AG04449 (cell line): ENCODE data around the gene IL12A.

Experiments used
- CTCF ChIA-PET: fragments of 350-600 bp; formaldehyde crosslinking; extraction: SDS; loops from one replicate; lab custom pipeline; 2021; ENCODE audit warnings: antibody characterized with exemption; lab: Yijun Ruan, JAX
- POLR2A ChIA-PET: fragments of 400-600, 350-600 bp; formaldehyde crosslinking; extraction: SDS; loops from one replicate; lab custom pipeline; 2020; ENCODE audit warnings: antibody characterized with exemption, inconsistent platforms; lab: Yijun Ruan, JAX
- DNase-seq: peaks from one replicate; pipeline ENCODE4 v3.0.0-alpha.2; 2010; ENCODE audit warnings: low read depth, low spot score
- H3K4me3 ChIP-seq: 2 replicates; pipeline ENCODE4 v1.5.1; 2011; ENCODE audit warnings: low read depth, mild to moderate bottlenecking, control low read depth, low read length
- TF ChIP-seq, protein P1 (sequence below): IDR thresholded peaks from one replicate; pipeline ENCODE4 v1.5.1; 2011; ENCODE audit warnings: mild to moderate bottlenecking, moderate library complexity, low read length, control low read depth, inconsistent platforms; ENCODE audit not compliant: insufficient read depth; ENCODE audit errors: missing control alignments

IL12A gene

DNA sequence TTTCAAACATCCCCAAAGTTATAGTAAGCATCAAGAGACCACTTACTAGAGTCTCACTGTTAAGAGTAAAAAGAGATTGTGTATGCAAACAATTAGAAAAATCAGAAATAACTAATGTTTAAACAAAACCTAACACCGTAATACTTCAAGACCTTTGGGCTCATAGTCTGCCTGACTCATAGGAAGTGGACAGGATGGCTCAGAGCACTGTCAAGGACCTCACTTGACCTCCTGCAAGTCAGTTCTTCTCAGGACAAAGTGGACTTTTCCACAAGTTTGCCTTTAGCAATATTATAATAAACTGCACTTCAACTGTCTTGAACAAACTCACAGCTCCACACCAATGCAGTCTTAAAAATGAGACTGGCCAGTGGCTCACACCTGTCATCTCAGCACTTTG, 34.8 kb downstream of the IL12A start:
- no peak for DNase-seq
- TF ChIP-seq, protein P1, sequence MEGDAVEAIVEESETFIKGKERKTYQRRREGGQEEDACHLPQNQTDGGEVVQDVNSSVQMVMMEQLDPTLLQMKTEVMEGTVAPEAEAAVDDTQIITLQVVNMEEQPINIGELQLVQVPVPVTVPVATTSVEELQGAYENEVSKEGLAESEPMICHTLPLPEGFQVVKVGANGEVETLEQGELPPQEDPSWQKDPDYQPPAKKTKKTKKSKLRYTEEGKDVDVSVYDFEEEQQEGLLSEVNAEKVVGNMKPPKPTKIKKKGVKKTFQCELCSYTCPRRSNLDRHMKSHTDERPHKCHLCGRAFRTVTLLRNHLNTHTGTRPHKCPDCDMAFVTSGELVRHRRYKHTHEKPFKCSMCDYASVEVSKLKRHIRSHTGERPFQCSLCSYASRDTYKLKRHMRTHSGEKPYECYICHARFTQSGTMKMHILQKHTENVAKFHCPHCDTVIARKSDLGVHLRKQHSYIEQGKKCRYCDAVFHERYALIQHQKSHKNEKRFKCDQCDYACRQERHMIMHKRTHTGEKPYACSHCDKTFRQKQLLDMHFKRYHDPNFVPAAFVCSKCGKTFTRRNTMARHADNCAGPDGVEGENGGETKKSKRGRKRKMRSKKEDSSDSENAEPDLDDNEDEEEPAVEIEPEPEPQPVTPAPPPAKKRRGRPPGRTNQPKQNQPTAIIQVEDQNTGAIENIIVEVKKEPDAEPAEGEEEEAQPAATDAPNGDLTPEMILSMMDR, result no peak
- CTCF ChIA-PET, result interaction anchor here (1.5 to 6.0 kb wide), 2 partner anchors 9 to 17 kb away, joined by 6 to 26 read pairs; no protein-coding TSS in a partner anchor
- POLR2A ChIA-PET, result no interaction called here
- no peak overlapping the region for H3K4me3 ChIP-seq

DNA sequence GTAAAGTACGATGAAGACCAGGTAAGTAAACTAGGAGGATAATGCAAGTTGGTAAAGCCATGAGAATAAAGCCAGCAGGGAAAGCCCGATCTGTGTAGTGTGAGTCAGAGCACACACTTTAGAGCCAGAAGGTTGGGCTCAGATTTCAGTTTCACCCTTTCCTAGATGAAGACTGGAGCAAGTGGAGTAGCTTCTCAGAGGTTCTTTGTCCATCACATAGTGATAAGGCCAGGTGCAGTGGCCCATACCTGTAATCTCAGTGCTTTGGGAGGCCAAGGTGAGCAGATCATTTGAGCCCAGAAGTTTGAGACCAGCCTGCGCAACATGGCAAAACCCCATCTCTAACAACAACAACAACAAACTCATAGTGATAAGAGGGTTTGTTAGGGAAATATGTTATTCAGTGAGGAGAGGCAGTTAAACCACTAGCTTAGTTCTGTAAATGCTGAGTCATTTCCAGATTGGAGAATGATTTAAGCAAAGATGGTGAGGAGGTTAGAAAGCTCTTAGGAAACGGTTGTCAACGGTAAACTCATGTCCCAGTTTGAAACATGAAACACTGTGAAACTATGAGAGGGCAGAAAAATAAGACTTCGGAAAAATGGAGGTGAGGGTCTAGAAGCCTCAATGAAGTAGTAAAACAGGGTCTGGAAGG, 39.0 kb downstream of the IL12A start:
- CTCF ChIA-PET, result interaction anchor here (0.8 to 3.8 kb wide), 6 partner anchors 9 to 320 kb away, joined by 3 to 22 read pairs (median 4); no protein-coding TSS in a partner anchor
- DNase-seq, result peak; percentile 26
- TF ChIP-seq, protein P1, result no peak
- POLR2A ChIA-PET, result no interaction called here
- no peak overlapping the region for H3K4me3 ChIP-seq

DNA sequence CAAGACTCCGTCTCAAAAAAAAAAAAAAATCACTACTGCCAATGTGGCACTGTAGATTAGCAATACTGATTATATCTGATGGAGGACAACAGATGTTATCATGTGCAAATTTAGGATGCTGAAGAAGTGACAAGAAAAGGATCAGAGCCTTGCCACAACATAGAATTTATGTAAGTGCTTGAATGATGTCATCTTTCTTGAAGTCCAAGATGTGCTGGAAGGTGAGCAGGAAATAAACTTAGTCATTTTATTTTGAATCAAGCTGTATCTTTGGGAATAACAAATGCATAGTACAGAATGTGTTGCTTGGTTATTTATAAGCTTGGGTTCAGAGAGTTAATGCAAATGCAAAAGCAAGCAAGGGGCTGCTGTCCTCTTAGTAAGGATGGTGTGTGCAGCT, 47.1 kb downstream of the IL12A start:
- TF ChIP-seq, protein P1, result no peak
- CTCF ChIA-PET, result interaction anchor here (0.8 to 6.3 kb wide), 5 partner anchors 8 to 378 kb away, joined by 3 to 62 read pairs (median 4); no protein-coding TSS in a partner anchor
- POLR2A ChIA-PET, result no interaction called here
- DNase-seq, result no peak
- H3K4me3 ChIP-seq, result no peak overlapping the region

DNA sequence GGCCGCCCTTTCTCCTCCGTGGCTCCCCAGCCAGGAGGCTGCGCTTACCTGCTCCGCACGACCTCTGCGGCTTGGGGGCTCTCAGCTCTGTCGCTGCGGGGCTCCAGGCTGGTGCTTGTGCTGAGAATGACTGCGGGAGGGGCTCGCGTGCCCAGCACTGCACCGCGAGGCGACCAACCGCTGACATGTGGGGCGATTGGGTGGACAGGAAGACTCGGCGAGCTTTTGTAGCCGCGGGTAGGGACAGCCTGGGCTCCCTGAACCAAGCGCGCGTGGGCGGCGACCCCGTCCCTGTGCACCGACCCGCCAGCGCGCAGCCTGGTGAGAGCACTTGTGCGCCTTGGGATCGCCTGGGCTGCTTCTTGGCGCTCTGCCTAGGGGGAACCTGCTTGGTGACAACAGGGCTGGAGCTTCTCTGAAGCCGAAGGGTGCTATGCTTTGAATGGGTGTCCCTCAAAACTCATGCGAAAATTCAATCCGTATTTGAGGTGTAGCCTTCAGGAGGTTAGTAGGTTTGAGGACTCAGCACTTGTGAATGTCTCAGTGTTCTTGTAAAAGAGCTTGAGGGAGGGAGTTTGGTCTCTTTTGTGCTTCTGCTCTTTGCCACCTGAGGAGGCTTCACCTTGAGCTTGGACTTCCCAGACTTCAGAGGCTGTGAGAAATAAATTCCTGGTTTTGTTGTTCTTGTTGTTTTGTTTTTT, 50.4 kb downstream of the IL12A start:
- TF ChIP-seq, protein P1, result no peak
- peak overlapping the region; percentile 37 for H3K4me3 ChIP-seq
- POLR2A ChIA-PET, result no interaction called here
- CTCF ChIA-PET, result interaction anchor here (0.9 to 2.3 kb wide), 5 partner anchors 33 to 374 kb away, joined by 3 to 7 read pairs (median 4); no protein-coding TSS in a partner anchor
- no peak for DNase-seq

DNA sequence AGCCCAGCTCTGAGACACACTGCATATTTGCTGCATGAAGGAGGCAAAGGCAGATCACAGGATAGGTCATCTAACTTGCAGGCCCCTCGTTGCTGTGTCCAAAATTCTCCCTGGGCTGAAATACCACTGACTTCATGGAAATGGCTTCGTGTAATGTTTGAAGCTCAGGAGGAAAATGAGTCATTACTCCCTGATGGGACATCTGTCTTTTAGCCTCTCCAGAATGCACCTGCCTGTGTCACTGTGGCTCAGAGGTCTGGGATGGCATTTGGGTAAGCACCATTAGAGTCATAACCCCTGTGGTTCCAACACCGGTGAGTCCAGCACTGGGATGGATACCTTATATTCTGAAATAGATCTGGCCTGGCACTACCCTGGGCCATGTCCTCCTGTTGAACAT, 51.5 kb downstream of the IL12A start:
- POLR2A ChIA-PET, result no interaction called here
- CTCF ChIA-PET, result interaction anchor here (2.3 kb wide), 1 partner anchor 373 kb away, joined by 7 read pairs; no protein-coding TSS in a partner anchor
- DNase-seq, result no peak

DNA sequence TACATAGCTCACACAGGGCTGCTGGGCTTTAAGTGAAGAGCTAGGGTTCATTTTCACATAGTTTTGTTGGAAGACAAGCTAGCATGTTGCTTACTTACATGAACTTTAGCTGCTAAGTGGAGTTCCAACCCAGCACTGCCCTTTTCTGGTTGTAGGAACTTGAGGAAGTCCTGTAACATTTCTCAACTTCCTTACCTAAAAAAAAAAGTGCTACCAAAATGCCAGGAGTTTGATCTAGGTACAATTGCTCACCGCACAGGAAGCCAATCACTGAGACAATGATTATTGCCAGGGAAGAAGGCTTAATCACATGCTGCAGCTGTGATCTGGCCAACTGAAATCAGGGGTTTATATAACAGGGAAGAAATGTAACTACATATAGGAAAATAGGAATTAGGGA, 52.8 kb downstream of the IL12A start:
- no peak for DNase-seq
- H3K4me3 ChIP-seq, result no peak overlapping the region
- POLR2A ChIA-PET, result no interaction called here
- TF ChIP-seq, protein P1, result no peak
- CTCF ChIA-PET, result interaction anchor here (1.3 kb wide), 1 partner anchor 9 kb away, joined by 7 read pairs; no protein-coding TSS in a partner anchor

More for the DNA sequence above, 51.5 kb downstream of the IL12A start:
- TF ChIP-seq, protein P1, result no peak
- no peak overlapping the region for H3K4me3 ChIP-seq
